SW 1271 (cell line): ENCODE results near the gene JAZF1.

ENCODE experiments used
- DNase-seq, 2 experiments: peaks; one replicate each; lab custom pipeline; 2025; lab: John Stamatoyannopoulos, UW

JAZF1 gene

DNA sequence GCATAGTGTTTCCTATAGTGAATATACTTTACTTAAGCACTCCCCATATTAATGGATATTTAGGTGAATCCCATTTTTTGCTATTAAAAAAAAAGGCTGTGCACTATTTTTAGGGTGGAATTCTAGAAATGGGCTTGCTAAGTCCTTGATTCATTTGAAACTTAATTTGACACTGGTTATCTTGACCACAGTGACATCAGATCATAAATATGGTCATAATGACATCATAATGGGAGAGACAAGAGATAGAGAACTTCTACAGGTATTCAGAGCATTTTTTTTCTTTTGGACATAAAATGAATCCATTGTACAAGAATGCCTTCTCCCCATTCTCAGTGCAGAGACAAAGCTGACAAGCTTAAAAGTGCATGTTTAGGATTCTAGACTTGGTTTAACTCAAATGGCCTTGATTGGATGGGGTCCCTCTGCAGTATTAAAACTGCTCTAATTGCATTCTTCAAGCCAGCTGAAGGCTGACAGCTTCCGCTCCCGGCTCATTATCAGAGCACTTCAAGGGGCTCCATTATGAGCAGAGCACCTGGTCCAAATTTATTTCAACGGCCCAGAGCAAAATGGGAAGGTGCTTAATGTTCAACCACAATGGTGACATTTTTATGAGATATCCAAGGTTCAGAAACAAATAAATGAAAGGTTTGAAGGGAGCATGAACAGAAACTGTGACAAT lies 104.8 kb downstream of the JAZF1 start:
- DNase-seq = no peak

DNA sequence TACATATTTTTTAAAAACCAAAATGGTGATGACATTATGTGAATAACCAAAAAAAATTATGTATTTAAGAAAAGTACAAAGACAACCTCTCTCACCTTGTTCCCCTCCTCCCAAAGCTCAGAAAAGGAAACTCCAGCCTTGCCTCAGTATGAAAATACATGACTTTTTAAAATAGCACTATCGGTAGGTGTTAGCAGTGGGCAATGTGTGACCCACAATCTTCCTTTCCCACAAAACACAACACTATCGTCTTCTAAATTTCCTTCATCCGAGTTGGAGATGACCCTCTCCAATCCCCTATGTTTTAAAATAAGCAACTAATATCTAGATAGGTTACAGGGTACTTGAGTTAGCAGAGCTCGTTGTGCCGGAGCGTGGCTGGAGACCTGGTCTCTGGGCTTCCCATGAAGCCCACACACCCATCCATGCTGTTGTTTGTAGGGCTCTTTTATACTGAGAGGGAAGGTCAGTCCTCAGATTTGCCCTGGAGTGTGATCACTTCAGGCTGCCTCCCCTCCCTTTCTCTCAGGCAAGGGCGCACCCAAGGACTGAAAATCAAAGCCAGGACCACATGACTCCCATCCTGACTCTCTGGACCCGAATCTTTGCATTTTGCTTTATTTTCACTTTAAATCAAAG lies 107.6 kb downstream of the JAZF1 start:
- no peak for DNase-seq

DNA sequence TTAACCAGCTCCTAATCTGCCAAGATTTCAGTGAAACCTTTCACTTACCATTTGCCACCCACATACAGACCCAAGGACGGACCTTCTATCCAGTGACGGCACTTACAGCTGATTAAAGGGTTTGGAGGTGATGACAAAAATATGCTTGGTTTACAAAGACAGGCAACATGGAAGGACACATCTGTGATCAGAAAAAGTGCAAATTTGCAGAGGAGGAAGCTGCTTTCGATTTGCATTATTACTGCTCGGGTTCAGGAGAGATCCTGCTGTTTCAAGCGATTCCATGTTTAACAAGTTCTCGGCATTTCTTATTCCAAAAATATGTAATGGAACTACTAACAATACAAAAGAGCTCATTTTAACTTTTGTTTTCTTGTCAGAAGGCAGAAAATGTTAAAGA lies 109.0 kb downstream of the JAZF1 start:
- DNase-seq = no peak

DNA sequence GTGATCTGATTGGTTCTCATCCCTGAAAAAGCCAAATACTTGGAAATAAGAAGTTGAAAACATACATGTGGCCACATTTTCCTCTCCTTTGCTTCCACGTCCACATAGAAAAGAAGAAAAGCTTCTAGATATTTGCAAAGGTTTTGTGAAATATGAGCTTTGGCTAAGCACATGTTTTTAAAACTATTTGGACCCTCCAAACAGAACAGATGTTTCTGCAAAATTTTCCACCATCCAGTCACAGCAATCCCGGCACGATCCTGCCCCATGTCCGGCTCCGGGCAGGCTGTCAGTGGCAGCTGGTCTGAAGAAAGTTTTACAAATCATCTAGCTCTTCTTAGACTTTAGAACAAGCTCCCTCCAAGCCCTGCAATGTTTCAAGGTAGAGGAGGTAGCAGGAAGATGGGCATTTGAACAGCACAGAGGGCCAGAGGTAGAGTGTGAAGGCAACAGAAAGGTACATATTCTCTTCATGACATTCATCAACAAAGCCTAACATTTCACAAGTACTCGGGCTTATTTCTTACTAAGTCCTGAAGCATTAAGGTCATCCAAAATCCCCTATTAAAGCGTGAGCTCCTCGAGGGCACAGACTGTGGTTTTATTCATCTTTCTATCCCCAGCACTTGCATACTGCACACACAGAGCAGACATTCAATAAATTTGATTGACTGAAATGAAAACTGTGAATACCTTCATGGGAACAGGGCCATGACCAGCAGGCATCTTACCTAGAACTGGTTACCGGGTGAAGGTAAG lies 110.1 kb downstream of the JAZF1 start:
- DNase-seq = no peak

DNA sequence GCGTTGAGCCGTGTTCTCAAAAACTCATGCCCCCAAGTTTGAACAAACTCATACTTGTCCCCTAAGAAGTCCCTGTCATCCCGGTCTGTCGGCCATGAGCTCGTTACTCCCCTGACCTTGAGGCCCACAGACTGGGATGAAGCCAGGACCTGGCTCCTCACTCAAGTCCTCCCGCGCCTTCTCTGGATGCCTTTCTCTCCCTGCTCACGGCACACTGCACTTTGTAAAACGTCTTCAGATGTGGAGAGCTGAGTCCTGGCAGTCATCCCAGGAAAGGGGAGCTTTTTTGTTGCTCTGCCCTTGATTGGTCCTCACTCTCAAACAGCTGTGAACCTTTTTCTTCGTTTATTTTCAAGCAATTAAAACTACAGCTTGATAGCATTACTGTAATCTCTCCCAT lies 110.8 kb downstream of the JAZF1 start:
- DNase-seq = no peak

DNA sequence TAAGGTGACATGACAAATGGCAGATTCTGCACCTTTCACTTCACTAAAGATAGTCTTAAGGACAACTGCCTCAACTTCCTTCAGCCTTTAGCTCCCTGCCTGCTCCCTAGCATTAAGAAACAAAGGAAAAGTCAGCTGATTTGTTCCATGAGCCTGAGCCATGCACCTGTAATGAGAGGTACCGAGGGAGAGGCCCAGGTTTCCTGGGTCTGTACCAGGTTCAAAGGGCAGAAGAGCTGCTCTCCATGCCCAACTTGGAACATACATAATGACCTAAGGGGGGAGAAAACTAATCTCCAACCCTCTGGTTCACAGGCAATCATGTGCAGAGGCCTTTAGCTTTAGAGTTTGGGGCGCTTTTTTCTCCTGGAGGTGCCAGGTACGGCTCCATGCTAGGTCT lies 111.2 kb downstream of the JAZF1 start:
- no peak for DNase-seq

DNA sequence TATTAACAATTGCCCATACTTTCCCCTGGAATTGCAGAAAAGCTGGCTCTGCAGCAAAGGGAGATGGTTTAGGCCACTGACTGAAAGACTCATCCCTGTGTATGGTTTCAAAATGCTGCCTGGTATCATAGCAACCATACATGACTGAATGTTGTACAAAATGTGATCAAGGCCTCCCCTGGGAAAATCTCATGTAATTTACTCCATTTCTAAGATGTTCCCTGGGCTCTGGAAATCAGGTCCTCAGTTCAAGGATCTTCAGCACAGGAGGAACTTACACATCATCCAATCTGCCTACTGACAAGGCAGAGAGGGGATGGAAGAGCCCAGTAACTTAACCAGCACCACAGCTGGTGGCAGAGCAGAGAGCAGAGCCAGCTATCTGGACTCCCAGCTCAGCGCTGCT lies 111.8 kb downstream of the JAZF1 start:
- no peak for DNase-seq

DNA sequence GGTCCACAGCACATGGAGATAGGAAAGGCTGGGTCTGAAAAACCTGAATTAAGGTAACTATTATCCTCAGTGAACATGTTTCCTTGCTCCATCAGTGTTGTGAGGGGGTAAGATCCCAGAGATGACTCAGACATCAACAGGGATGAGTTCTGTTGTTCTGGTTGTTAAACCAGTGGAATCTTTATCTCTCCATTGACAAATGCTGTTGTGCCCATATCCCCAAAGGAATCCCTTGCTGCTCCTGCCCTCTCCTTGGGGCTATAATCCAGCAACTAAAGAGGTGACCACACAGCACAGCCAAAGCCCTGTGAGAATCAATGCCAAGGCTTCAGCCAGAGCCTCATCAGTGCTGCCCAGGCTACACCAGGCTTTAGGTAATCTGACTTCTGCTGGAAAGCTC lies 113.4 kb downstream of the JAZF1 start:
- no peak for DNase-seq

DNA sequence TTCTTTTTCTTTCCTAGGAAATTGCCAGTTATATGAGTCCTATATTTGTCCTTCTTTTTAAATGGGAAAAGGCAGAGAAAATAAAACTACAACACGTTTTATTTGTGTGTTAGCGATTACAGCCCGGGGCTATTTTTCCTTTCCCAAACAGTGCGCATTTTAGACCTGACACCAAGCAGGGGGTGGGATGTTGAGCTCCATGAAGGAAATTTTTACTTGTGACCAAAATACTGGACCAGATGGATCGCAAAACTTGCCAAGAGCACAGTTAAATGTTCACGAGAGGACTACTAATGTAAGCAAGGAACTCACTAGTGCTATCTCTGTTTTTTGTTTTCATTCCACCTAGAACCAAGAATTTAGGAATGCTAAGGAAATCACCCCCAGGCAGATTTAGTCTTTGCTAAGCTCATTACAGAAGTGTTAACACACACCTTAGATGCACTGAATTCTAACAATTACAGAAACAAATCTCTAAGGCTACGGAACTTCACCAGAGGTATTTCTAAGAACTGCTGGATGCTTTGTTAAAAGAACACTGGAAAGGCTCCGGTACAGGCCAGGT lies 114.8 kb downstream of the JAZF1 start:
- no peak for DNase-seq

DNA sequence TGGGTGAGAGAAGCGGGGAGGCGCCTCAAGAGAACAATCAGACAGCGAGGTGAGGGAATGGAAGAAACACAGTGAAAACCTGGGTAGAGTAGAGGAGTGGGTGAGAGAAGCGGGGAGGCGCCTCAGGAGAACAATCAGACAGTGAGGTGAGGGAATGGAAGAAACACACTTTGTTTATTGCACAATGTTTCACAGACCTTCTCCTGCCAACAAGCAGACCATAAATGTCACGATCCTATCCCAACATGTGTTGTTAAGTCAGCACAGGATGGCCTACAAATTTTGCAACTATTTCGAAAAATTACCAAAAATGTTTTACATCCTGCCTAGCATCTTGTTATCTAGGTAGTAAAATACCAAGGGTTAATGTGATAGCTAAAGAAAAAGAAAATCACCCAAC lies 115.3 kb downstream of the JAZF1 start:
- DNase-seq = no peak

DNA sequence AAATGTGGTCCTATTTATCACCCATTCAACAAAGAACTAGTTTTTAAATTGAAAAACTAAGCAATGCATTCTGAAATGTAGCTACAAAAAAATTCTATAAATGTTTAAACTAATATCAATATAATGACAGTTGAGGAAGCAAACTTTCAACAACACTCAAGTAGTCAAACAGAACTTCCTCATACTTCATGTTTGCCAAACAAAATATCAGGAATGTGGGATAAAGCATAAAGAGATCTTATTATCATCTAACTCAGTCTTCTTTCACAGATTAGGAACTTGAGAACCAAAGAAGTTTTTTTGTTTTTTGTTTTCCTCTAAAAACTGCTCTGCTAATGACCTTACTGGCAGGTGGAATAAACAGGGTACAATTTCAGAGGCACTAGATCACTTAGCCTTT lies 116.2 kb downstream of the JAZF1 start:
- no peak for DNase-seq

DNA sequence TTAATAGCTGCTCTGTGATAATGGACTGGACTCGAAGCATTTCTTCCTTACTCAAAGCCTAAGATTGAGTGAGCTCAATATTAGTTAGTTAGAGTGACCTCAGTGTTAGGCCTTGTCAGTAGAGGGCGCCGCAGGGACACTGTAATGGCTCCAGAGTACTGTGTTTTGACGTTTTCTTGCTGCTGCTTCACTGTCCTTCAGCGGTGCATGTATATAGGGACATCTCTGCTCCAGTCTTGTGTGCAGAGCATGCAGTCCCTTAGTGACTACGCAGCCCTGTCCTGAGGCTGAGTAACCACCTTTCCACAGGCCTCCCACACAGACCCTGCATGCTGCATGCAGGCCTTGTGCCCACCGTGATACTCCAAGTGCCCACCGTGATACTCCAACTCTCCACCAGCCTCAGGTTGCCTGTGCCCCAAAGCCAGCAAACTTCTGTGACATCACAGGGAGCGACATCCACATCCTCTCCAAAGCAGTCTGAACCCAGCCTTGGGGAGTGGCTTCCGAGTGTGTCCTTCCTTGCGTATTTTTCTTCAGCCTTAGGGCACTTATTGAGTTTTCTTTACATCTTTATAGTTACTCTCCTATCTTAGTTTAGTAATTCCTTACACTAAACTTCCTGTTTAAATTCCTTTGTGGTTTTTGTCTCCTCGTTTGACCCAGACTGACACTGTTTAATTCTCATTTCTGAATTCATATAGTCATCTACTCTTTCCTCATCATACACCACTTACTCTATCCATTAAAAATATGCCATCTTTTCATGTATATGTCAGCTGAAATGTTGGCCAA lies 118.2 kb downstream of the JAZF1 start:
- DNase-seq = peak in 1 of 2 experiments; percentile 24

DNA sequence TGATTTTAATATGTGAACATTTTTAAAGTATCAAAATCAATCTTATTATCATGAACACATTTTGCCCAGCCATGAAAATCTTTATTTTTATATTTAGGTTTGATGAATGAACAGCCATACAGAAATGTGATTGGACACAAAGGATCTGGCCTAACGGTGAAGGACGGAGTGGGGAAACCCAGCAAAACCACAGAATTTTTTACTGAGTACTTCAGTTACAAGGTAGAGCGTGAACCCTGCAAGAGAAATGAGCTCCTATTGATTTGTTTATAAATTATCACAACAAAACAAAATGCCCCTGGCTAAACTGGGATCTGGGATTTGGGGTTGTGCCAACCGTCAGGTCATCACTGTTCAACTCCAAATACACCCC lies 118.8 kb downstream of the JAZF1 start:
- DNase-seq = no peak

DNA sequence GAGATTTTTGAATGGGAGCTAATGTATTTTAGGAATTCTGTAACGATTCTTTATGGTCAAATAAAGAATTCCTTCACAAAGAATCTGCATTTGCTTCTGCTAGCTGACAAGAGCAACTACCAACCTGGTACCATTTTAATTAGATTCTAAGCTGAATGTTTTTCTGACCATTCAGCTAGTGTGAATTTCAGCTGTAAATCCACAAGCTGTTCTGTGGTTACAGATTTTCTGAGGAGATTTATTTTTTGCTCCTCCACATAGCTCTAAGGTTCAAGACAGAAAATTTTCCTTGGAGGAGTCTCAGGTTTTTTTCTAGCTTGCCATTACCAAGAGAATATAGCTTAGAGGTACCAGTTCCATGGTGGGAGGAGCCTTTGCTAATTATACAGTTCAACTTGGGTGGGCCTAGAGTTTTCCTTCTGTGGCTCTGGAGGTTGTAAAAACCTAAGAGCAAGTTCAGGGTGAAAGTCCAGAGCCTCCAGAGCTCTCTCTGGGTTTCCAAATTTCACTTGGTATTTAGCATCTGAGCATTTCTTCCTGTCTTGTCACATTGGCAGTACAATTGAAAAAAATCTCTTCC lies 120.1 kb downstream of the JAZF1 start:
- DNase-seq = no peak

DNA sequence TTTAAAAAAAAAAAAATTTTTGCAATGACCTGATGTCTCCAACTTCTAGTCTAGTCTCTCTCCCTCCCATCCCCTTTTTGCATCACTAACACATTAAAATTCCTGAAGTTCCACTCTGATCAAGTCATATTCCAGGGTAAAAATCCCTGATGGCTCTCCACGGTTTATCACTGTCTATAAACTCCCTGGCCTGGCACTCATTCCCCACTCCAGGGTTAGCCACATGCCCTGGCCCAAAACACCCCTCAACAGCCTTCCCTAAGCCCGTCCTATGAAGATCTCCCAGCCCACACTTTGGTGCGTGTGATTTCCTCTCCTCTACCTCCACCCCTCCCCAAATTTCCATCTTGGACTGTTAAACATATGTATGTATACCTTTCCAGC lies 125.4 kb downstream of the JAZF1 start:
- peak in 1 of 2 experiments; percentile 30 for DNase-seq

DNA sequence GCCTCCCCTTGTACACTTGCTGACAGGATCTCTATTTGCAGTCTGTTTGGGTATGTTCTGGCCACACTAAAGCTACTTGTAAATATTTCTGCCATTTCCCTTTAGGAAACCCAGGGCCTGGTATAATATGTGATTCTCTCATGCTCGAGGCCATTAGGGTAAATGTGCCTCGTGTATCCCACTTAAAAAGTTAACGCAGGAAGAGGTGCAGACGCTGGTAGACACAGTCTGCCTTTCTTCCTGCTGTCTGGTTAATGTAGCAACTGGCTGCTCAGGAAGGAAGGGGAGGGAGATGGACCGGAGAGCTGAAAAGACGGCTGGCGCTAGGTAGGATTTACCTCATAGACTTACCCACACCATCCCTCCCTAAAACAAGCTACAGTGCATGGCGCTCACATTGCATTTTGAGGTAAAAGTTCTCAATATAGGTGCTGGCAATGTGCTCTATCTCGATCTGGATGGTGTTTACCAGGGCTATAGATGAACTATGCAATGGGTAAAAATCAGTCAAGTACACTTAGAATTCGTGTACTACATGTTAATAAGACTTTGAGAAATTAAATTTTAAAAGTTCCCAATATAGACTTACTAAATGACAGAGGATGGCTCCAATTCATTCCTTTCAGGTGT lies 125.9 kb downstream of the JAZF1 start:
- no peak for DNase-seq

DNA sequence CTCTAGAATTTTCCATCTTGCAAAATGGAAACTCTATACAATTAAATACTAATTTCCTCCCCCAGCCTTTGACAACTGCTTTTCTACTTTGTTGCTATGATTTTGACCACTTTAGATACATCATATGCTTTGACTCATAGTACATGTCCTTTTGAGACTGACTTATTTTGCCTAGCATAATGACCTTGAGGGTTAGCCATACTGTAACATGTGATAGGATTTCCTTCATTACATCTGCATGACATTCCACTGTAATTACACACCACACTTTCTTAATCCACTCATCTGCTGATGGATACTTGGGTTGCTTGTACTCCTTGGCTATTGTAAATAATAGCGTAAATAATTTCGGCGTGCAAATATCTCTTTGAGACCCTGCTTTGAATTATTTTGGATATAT lies 127.7 kb downstream of the JAZF1 start:
- DNase-seq = peak; percentile 14 to 18

DNA sequence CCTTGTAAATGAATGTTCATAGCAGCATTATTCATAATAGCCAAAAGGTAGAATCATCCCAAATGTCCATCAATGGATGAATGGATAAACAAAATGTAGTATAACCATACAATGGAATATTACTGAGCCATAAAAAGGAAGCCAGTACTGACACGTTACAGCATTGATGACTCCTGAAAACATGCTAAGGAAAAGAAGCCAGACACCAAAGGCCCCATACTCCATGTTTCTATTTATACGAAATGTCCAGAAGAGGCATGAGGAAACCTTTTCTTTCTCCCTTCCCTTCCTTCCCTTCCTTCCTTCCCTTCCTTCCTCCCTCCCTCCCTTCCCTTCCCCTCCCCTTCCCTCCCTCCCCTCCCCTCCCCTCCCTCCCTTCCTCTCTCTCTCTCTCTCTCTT lies 131.9 kb downstream of the JAZF1 start:
- no peak for DNase-seq

DNA sequence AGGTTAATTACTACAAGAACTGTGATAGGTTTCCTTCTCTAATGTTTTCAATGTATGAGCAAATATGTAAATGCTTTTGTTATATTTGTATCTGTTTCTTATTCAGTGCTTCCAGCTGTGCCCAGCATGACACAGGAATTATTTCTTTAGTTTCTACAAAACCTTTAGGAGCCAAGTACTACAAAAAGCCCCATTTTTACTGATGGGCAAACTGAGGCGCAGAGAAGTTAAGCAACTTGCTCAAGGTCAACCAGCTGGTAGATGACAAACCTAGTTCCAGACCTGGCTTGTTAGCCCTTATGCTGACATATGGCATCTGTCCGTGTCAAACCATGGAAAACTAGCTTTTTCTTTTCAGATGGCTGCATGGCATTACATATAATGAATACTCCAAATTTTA lies 134.6 kb downstream of the JAZF1 start:
- DNase-seq = no peak

DNA sequence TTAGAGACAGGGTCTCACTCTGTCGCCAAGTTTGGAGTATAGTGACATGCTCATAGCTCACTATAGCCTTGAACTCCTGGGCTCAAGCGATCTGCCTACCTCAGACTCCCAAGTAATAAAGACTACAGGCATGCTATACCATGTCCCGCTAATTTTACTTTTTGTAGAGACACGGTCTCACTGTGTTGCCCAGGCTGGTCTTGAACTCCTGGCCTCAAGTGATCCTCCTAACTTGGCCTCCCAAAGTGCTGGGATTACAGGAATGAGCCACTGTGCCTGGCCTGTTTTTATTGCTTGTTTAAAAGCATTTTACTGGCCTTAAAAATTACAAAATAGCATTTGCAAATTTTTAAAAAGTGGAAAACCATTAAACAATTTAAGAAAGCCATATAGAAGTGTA lies 135.0 kb downstream of the JAZF1 start:
- DNase-seq = no peak

DNA sequence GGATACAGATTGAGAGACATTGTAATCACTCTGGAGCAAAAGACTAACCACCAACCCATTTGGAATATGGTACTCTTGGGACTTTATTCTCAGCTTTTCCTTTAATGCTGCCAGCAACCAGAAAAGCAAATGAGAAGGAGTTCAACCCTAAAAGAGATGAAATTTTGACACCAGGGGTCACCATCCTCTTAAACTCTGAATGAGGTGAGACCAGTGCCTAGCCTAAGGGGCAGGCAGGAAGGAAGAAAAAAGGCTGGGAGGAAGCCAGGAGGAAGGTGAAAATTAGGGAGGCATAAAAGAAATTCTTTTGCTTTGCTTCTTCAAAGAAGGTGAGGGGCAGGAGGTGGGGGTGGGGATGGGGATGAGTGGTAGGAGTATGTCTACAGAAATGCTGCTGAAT lies 135.8 kb downstream of the JAZF1 start:
- DNase-seq = no peak
